DND-41 (cell line): ENCODE results near the gene HMGN3.

Source experiments
- ATAC-seq: fragments of 200-7000 bp; cut with Tn5 transposase; 3 replicates; pipeline ENCODE4 v1.9.1; 2021; ENCODE audit warnings: low read depth; ENCODE audit not compliant: insufficient read depth
- DNase-seq: peaks from one replicate; pipeline ENCODE4 v3.0.0-alpha.2; 2020
- H2AFZ ChIP-seq: 2 replicates; pipeline ENCODE4 v1.6.0; 2012; ENCODE audit warnings: low read depth, low read length
- H3K27ac ChIP-seq: 2 replicates; pipeline ENCODE4 v1.5.1; 2012; ENCODE audit warnings: low read length, inconsistent platforms
- H3K27me3 ChIP-seq: fragments of 200-600 bp; sonication (generic); 2 replicates; pipeline ENCODE4 v1.6.0; 2012; ENCODE audit warnings: low read length, mild to moderate bottlenecking, inconsistent platforms; ENCODE audit not compliant: insufficient read depth, poor library complexity
- H3K36me3 ChIP-seq: 2 replicates; pipeline ENCODE4 v1.5.1; 2012; ENCODE audit warnings: low read length, inconsistent platforms; ENCODE audit not compliant: insufficient read depth
- H3K4me1 ChIP-seq: 2 replicates; pipeline ENCODE4 v1.5.1; 2012; ENCODE audit warnings: mild to moderate bottlenecking, low read length; ENCODE audit not compliant: insufficient read depth
- H3K4me2 ChIP-seq: 2 replicates; pipeline ENCODE4 v1.6.0; 2012; ENCODE audit warnings: mild to moderate bottlenecking, moderate library complexity, low read length, inconsistent platforms; ENCODE audit not compliant: insufficient read depth
- H3K4me3 ChIP-seq, 2 experiments: fragments of 200-600 bp in 1 of 2; shearing (Covaris generic) in 1 of 2; 2 replicates each; pipeline ENCODE4 v1.5.1; 2012 to 2016; ENCODE audit warnings: inconsistent platforms in 2 of 2, low read length in 2 of 2, mild to moderate bottlenecking in 2 of 2, low read depth in 1 of 2, moderate library complexity in 1 of 2
- H3K79me2 ChIP-seq: 2 replicates; pipeline ENCODE4 v1.6.0; 2012; ENCODE audit warnings: low read length, inconsistent platforms; ENCODE audit not compliant: insufficient read depth
- H3K9ac ChIP-seq: 2 replicates; pipeline ENCODE4 v1.6.0; 2012; ENCODE audit warnings: low read depth, mild to moderate bottlenecking, inconsistent platforms, low read length, moderate library complexity
- H3K9me3 ChIP-seq: 2 replicates; pipeline ENCODE4 v1.5.1; 2012; ENCODE audit warnings: low read length, moderate library complexity, mild to moderate bottlenecking, inconsistent platforms; ENCODE audit not compliant: insufficient read depth, severe bottlenecking
- H4K20me1 ChIP-seq: 2 replicates; pipeline ENCODE4 v1.6.0; 2012; ENCODE audit warnings: low read length; ENCODE audit not compliant: insufficient read depth
- CTCF ChIP-seq: IDR thresholded peaks from 2 replicates; pipeline ENCODE4 v1.5.1; 2012; ENCODE audit warnings: borderline replicate concordance, low read length, moderate library complexity, mild to moderate bottlenecking; ENCODE audit not compliant: poor library complexity, severe bottlenecking; ENCODE audit errors: extremely low read depth
- EZH2 ChIP-seq: IDR thresholded peaks from 3 replicates; pipeline ENCODE4 v1.6.1; 2012; ENCODE audit warnings: borderline replicate concordance, low read depth, mild to moderate bottlenecking, moderate library complexity, low read length, inconsistent platforms; ENCODE audit not compliant: severe bottlenecking

Gene HMGN3

GRCh38 chr6:79236711-79237110 lies 2.2 kb upstream of the HMGN3 start:
- Histone ChIP-seq H3K27me3 (no peaks in the 10 kb centered on the region), H3K4me2 (no peak overlapping the region), H3K27ac (no peak overlapping the region), H3K4me1 (peaks cover 25% of the 10 kb centered on the region), H3K9me3 (no peaks in the 10 kb centered on the region), H3K9ac (no peak overlapping the region), H4K20me1 (peaks cover 5% of the 10 kb centered on the region; the same call in 1 of the 2 replicates), H3K79me2 (peaks cover 26% of the 10 kb centered on the region), H3K36me3 (no peaks in the 10 kb centered on the region; the same call in 1 of the 2 replicates), H3K4me3 (no peak overlapping the region), H2AFZ (no peak overlapping the region)
- no peak for ATAC-seq
- DNase-seq = no peak
- no peak for TF ChIP-seq CTCF
- TF ChIP-seq EZH2 = no peak

DNA sequence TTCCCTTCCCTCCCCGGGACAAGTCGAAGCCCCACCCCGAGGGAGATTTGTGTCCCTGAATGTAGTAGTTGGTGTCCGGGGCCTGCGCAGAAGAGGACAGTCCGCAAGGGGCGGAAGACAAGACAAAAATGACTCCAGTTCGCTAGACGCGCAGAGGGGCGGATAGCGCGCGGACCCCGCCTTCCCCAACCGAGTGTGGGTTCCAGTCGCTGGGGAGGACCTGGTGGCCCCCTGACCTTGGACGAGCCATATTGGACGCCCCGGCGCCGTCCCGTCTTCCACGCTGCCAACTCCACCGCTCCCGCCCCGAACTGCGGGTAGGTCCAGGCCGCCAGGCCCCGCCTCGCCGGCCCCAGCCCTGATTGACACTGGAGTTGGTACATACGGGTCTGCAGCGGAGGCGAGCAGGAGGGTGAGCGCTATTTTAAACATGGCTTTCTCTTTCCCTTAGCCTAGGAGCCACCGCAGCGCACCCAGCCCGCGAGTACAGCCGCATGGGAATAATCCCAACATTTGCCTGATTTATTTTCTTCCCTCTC lies 802 bp downstream of the HMGN3 start:
- H3K4me3 ChIP-seq = peak overlapping the region; percentile 63 to 67
- H3K9ac ChIP-seq = peak overlapping the region; percentile 73
- DNase-seq (peak; percentile 82), ATAC-seq (peak; percentile 76)
- peaks cover 36% of the 10 kb centered on the region for H3K4me1 ChIP-seq
- H3K4me2 ChIP-seq = peak overlapping the region; percentile 72
- no peaks in the 10 kb centered on the region for H3K27me3 ChIP-seq
- peaks cover 7% of the 10 kb centered on the region; the same call in 1 of the 2 replicates for H4K20me1 ChIP-seq
- no peaks in the 10 kb centered on the region for H3K9me3 ChIP-seq
- H3K79me2 ChIP-seq = peaks cover 56% of the 10 kb centered on the region
- H3K27ac ChIP-seq = peak overlapping the region; percentile 90
- H3K36me3 ChIP-seq = no peaks in the 10 kb centered on the region; the same call in 1 of the 2 replicates
- TF ChIP-seq CTCF (peak; percentile 48), EZH2 (no peak)
- H2AFZ ChIP-seq = peak overlapping the region; percentile 94

GRCh38 chr6:79232696-79233462 lies 1.6 kb downstream of the HMGN3 start:
- H3K4me3 ChIP-seq = peak overlapping the region; percentile 63 to 67; a peak in 3 of 4 replicates
- no peak for ATAC-seq
- no peaks in the 10 kb centered on the region for H3K9me3 ChIP-seq
- peak overlapping the region; percentile 73 for H3K9ac ChIP-seq
- H3K4me2 ChIP-seq = peak overlapping the region; percentile 72
- peaks cover 36% of the 10 kb centered on the region for H3K4me1 ChIP-seq
- H2AFZ ChIP-seq = peak overlapping the region; percentile 94; the same call in 1 of the 2 replicates
- no peaks in the 10 kb centered on the region for H3K27me3 ChIP-seq
- DNase-seq = no peak
- H3K79me2 ChIP-seq = peaks cover 64% of the 10 kb centered on the region
- no peaks in the 10 kb centered on the region; the same call in 1 of the 2 replicates for H3K36me3 ChIP-seq
- TF ChIP-seq CTCF = no peak
- no peak for TF ChIP-seq EZH2
- H3K27ac ChIP-seq = peak overlapping the region; percentile 90; the same call in 1 of the 2 replicates
- H4K20me1 ChIP-seq = peaks cover 9% of the 10 kb centered on the region; the same call in 1 of the 2 replicates
